Gastrocnemius medialis (tissue), 4 donors: ENCODE measurements around the gene DOCK10.

Experiments used
- POLR2A ChIP-seq, 2 donors: fragments of 450-650 bp; IDR thresholded peaks; one replicate each; pipeline ENCODE4 v1.6.1; 2017; ENCODE audit warnings: antibody characterized with exemption in 2 of 2, mild to moderate bottlenecking in 2 of 2, moderate library complexity in 2 of 2
- TF ChIP-seq, protein P1 (sequence below), 5 experiments: fragments of 450-650 bp in 3 of 5; fragments of 200-600 bp in 2 of 5; sonication (generic) in 2 of 5; IDR thresholded peaks in 4 of 5; conservative IDR thresholded peaks in 1 of 5; 1 replicate in 4 of 5; 2 replicates in 1 of 5; pipeline ENCODE4 v1.5.1; 2016 to 2019; ENCODE audit warnings: antibody characterized with exemption in 5 of 5, mild to moderate bottlenecking in 3 of 5, moderate library complexity in 3 of 5

DNA sequence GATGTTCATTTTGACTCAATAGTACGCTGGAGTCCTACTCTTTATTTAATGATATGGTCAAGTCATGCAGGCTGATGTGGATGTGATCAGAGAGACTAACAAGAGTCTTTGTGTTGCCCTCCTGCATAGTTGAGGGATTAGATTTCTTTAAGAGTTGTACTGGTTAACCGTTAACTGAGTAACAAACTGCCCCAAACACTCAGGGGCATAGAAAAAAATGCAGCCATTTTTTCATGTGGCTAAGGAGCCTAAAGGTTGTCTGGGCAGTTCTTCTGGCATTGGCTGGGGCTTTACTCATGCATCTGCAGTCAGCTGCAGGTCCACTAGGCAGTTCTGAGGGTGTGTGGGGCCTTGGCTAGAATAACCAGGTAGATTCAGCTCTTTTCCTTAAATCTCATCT lies 32.5 kb downstream of the DOCK10 start:
- no peak for TF ChIP-seq POLR2A (IDR thresholded peaks at IDR 0.05)
- TF ChIP-seq, protein P1, sequence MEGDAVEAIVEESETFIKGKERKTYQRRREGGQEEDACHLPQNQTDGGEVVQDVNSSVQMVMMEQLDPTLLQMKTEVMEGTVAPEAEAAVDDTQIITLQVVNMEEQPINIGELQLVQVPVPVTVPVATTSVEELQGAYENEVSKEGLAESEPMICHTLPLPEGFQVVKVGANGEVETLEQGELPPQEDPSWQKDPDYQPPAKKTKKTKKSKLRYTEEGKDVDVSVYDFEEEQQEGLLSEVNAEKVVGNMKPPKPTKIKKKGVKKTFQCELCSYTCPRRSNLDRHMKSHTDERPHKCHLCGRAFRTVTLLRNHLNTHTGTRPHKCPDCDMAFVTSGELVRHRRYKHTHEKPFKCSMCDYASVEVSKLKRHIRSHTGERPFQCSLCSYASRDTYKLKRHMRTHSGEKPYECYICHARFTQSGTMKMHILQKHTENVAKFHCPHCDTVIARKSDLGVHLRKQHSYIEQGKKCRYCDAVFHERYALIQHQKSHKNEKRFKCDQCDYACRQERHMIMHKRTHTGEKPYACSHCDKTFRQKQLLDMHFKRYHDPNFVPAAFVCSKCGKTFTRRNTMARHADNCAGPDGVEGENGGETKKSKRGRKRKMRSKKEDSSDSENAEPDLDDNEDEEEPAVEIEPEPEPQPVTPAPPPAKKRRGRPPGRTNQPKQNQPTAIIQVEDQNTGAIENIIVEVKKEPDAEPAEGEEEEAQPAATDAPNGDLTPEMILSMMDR (IDR thresholded peaks at IDR 0.05 in 4 of 5, conservative IDR thresholded peaks at IDR 0.05 in 1 of 5): no peak
